H1 (cell line): ENCODE data around the gene PLEKHS1. TPM values are rescaled to one million over a fixed set of nuclear protein-coding genes. Genes with fewer than 3 reads are reported as not detected.

ENCODE experiments used
- CTCF ChIA-PET: fragments of 300-600 bp; sonication (Branson Sonifier 250); formaldehyde crosslinking; loops from one replicate; lab custom pipeline; 2021; ENCODE audit not compliant: partially characterized antibody; lab: Charles Lee
- POLR2A ChIA-PET: fragments of 300-600 bp; sonication (Branson Sonifier 250); formaldehyde crosslinking; loops from one replicate; lab custom pipeline; 2021; ENCODE audit warnings: inconsistent platforms; ENCODE audit not compliant: partially characterized antibody; lab: Charles Lee
- DNase-seq, 2 experiments: peaks; one replicate each; pipeline versions ENCODE4 v3.0.0 to v3.0.0-alpha.2; 2010 to 2022; ENCODE audit warnings: low spot score in 2 of 2, low read depth in 1 of 2, mixed read lengths in 1 of 2
- FAIRE-seq: peaks from 2 replicates; lab custom pipeline; 2011; peaks lifted over from hg19 to GRCh38; lab: Jason Lieb, UNC
- H2AFZ ChIP-seq: 2 replicates; pipeline ENCODE4 v1.8.1; 2012; ENCODE audit warnings: low read length, inconsistent platforms
- H2AK5ac ChIP-seq: 2 replicates; pipeline ENCODE4 v1.6.1; 2013; ENCODE audit warnings: low read depth, low read length
- H2BK120ac ChIP-seq: replicated peaks from 2 replicates; pipeline ENCODE3; 2013; ENCODE audit warnings: low read depth, low read length, inconsistent platforms
- H2BK12ac ChIP-seq: 2 replicates; pipeline ENCODE4 v1.6.1; 2013; ENCODE audit warnings: low read depth, low read length
- H2BK15ac ChIP-seq: 2 replicates; pipeline ENCODE4 v1.6.1; 2013; ENCODE audit warnings: low read length
- H2BK20ac ChIP-seq: 2 replicates; pipeline ENCODE4 v1.6.1; 2013; ENCODE audit warnings: low read length
- H2BK5ac ChIP-seq: 2 replicates; pipeline ENCODE4 v1.6.1; 2013; ENCODE audit warnings: low read depth, low read length
- H3K14ac ChIP-seq: 2 replicates; pipeline ENCODE4 v1.6.1; 2013; ENCODE audit warnings: inconsistent platforms; ENCODE audit not compliant: insufficient read length
- H3K18ac ChIP-seq: 2 replicates; pipeline ENCODE4 v1.6.1; 2013; ENCODE audit warnings: low read length; ENCODE audit errors: extremely low read depth
- H3K23ac ChIP-seq: 2 replicates; pipeline ENCODE4 v1.6.1; 2013; ENCODE audit warnings: inconsistent platforms; ENCODE audit not compliant: insufficient read length
- H3K23me2 ChIP-seq: 2 replicates; pipeline ENCODE4 v1.6.1; 2013; ENCODE audit warnings: low read depth, low read length
- H3K27ac ChIP-seq: 2 replicates; pipeline ENCODE4 v1.6.1; 2011; ENCODE audit warnings: low read depth, low read length, inconsistent platforms
- H3K27me3 ChIP-seq, 4 experiments: replicated peaks in 1 of 4; 1 replicate in 1 of 4; 2 replicates in 3 of 4; pipeline versions ENCODE4 v1.6.1 to v1.8.1; 2011 to 2013; ENCODE audit warnings: low read length in 3 of 4, mild to moderate bottlenecking in 3 of 4, inconsistent platforms in 2 of 4, mixed read lengths in 2 of 4, moderate library complexity in 1 of 4; ENCODE audit not compliant: control insufficient read depth in 3 of 4, insufficient read depth in 3 of 4; ENCODE audit errors: extremely low read depth in 1 of 4
- H3K36me3 ChIP-seq, 4 experiments: 2 replicates each; pipeline versions ENCODE4 v1.6.1 to v1.8.1; 2011 to 2013; ENCODE audit warnings: mild to moderate bottlenecking in 4 of 4, low read length in 3 of 4, moderate library complexity in 2 of 4, control low read depth in 1 of 4, inconsistent platforms in 1 of 4; ENCODE audit not compliant: insufficient read depth in 4 of 4, control insufficient read depth in 2 of 4
- H3K4ac ChIP-seq: replicated peaks from 2 replicates; pipeline ENCODE3; 2013; ENCODE audit warnings: low read length, low read depth, mixed read lengths, inconsistent platforms; ENCODE audit not compliant: insufficient read length
- H3K4me1 ChIP-seq, 4 experiments: replicated peaks in 1 of 4; 1 replicate in 1 of 4; 2 replicates in 3 of 4; pipeline versions ENCODE4 v1.6.1 to v1.8.1; 2011 to 2013; ENCODE audit warnings: low read length in 3 of 4, inconsistent platforms in 2 of 4, mixed read lengths in 1 of 4; ENCODE audit not compliant: insufficient read depth in 4 of 4, control insufficient read depth in 3 of 4
- H3K4me2 ChIP-seq, 2 experiments: 2 replicates each; pipeline versions ENCODE4 v1.6.1 to v1.8.1; 2011 to 2013; ENCODE audit warnings: low read depth in 2 of 2, low read length in 2 of 2, control low read depth in 1 of 2, inconsistent platforms in 1 of 2, mild to moderate bottlenecking in 1 of 2; ENCODE audit not compliant: insufficient read depth in 1 of 2
- H3K4me3 ChIP-seq, 4 experiments: fragments of 200-600, 300-600 bp in 1 of 4; sonication (generic), shearing (Covaris generic), sonication (Bioruptor Twin) in 1 of 4; 2 replicates each; pipeline versions ENCODE4 v1.5.1 to v1.8.1; 2011 to 2016; ENCODE audit warnings: low read length in 4 of 4, low read depth in 3 of 4, control low read depth in 2 of 4, inconsistent platforms in 2 of 4, mild to moderate bottlenecking in 2 of 4, mixed read lengths in 1 of 4, moderate library complexity in 1 of 4; ENCODE audit not compliant: insufficient read depth in 2 of 4; ENCODE audit errors: extremely low read depth in 1 of 4
- H3K56ac ChIP-seq: replicated peaks from 2 replicates; pipeline ENCODE3; 2013; ENCODE audit warnings: low read depth, mild to moderate bottlenecking, mixed read lengths, low read length, inconsistent platforms; ENCODE audit not compliant: insufficient read length
- H3K79me1 ChIP-seq: 2 replicates; pipeline ENCODE4 v1.6.1; 2013; ENCODE audit warnings: low read depth, low read length, control low read depth
- H3K79me2 ChIP-seq, 2 experiments: 2 replicates each; pipeline versions ENCODE4 v1.6.1 to v1.8.1; 2012 to 2013; ENCODE audit warnings: low read length in 2 of 2, mild to moderate bottlenecking in 2 of 2, inconsistent platforms in 1 of 2; ENCODE audit not compliant: insufficient read depth in 2 of 2, control insufficient read depth in 1 of 2
- H3K9ac ChIP-seq, 4 experiments: replicated peaks in 1 of 4; 1 replicate in 1 of 4; 2 replicates in 3 of 4; pipeline versions ENCODE4 v1.6.1 to v1.8.1; 2011 to 2013; ENCODE audit warnings: low read depth in 3 of 4, low read length in 3 of 4, control low read depth in 2 of 4, mild to moderate bottlenecking in 2 of 4, moderate library complexity in 2 of 4, inconsistent platforms in 1 of 4; ENCODE audit errors: extremely low read depth in 1 of 4
- H3K9me3 ChIP-seq, 2 experiments: 2 replicates each; pipeline versions ENCODE4 v1.6.1 to v1.8.1; 2012 to 2013; ENCODE audit warnings: mild to moderate bottlenecking in 2 of 2, moderate library complexity in 2 of 2, control low read depth in 1 of 2, inconsistent platforms in 1 of 2, low read depth in 1 of 2, low read length in 1 of 2, mixed read lengths in 1 of 2; ENCODE audit not compliant: insufficient read depth in 2 of 2
- H4K20me1 ChIP-seq, 2 experiments: replicated peaks in 1 of 2; 2 replicates each; pipeline versions ENCODE3 to v1.8.1; 2011 to 2013; ENCODE audit warnings: inconsistent platforms in 2 of 2, low read length in 2 of 2, mild to moderate bottlenecking in 1 of 2; ENCODE audit not compliant: insufficient read depth in 2 of 2, control insufficient read depth in 1 of 2
- H4K5ac ChIP-seq: 2 replicates; pipeline ENCODE4 v1.6.1; 2013; ENCODE audit warnings: low read length, low read depth, mixed read lengths, inconsistent platforms; ENCODE audit not compliant: insufficient read length
- H4K8ac ChIP-seq: 2 replicates; pipeline ENCODE4 v1.8.0; 2013; ENCODE audit warnings: mild to moderate bottlenecking, moderate library complexity, low read length, inconsistent platforms; ENCODE audit not compliant: insufficient read depth; ENCODE audit errors: extremely low read depth
- H4K91ac ChIP-seq: replicated peaks from 2 replicates; pipeline ENCODE3; 2013; ENCODE audit warnings: low read length, mixed read lengths, inconsistent platforms; ENCODE audit not compliant: insufficient read length
- ASH2L ChIP-seq: fragments of 200-600, 300-600 bp; sonication (generic); IDR thresholded peaks from one replicate; pipeline ENCODE4 v1.7.1; 2017; ENCODE audit warnings: low read length
- CHD1 ChIP-seq: IDR thresholded peaks from 2 replicates; pipeline ENCODE4 v1.6.1; 2012; ENCODE audit warnings: low read depth, low read length, improper control_type of control experiment
- EP300 ChIP-seq, 2 experiments: IDR thresholded peaks; 1 replicate in 1 of 2; 2 replicates in 1 of 2; pipeline ENCODE4 v1.6.1; 2011 to 2012; ENCODE audit warnings: low read depth in 2 of 2, low read length in 2 of 2, mild to moderate bottlenecking in 2 of 2, borderline replicate concordance in 1 of 2, inconsistent platforms in 1 of 2, moderate library complexity in 1 of 2
- EZH2 ChIP-seq: fragments of 200-600 bp; sonication (generic); IDR thresholded peaks from 2 replicates; pipeline ENCODE4 v1.7.1; 2012; ENCODE audit warnings: low read depth, mild to moderate bottlenecking, moderate library complexity, low read length, inconsistent platforms; ENCODE audit not compliant: severe bottlenecking
- HDAC2 ChIP-seq, 2 experiments: fragments of 300-600 bp in 1 of 2; sonication (generic) in 1 of 2; IDR thresholded peaks; 2 replicates each; pipeline ENCODE4 v1.6.1; 2011 to 2012; ENCODE audit warnings: low read depth in 2 of 2, low read length in 2 of 2, mild to moderate bottlenecking in 2 of 2, moderate library complexity in 2 of 2, borderline replicate concordance in 1 of 2, inconsistent platforms in 1 of 2
- JUND ChIP-seq: IDR thresholded peaks from 2 replicates; pipeline ENCODE4 v1.6.1; 2011; ENCODE audit warnings: mild to moderate bottlenecking, improper control_type of control experiment, low read length
- KDM1A ChIP-seq: fragments of 200-600, 300-600 bp; sonication (generic); IDR thresholded peaks from 2 replicates; pipeline ENCODE4 v1.7.1; 2016; ENCODE audit warnings: mild to moderate bottlenecking, low read length, borderline replicate concordance
- RBBP5 ChIP-seq: IDR thresholded peaks from 2 replicates; pipeline ENCODE4 v1.7.1; 2012; ENCODE audit warnings: low read depth, mild to moderate bottlenecking, inconsistent platforms, low read length, moderate library complexity, borderline replicate concordance
- RNF2 ChIP-seq: fragments of 200-900, 300-1000 bp; sonication (generic); IDR thresholded peaks from 2 replicates; pipeline ENCODE4 v1.7.1; 2016; ENCODE audit warnings: borderline replicate concordance, low read depth, mild to moderate bottlenecking, antibody characterized with exemption, low read length; ENCODE audit not compliant: poor library complexity, severe bottlenecking; ENCODE audit errors: missing control alignments
- SIRT6 ChIP-seq: IDR thresholded peaks from one replicate; pipeline ENCODE4 v1.7.1; 2012; ENCODE audit warnings: low read length, inconsistent platforms
- SIX5 ChIP-seq: IDR thresholded peaks from 2 replicates; pipeline ENCODE4 v1.6.1; 2011; ENCODE audit warnings: mild to moderate bottlenecking, low read depth, low read length
- ZNF274 ChIP-seq: IDR thresholded peaks from 2 replicates; pipeline ENCODE4 v1.7.0; 2012; ENCODE audit warnings: low read length, borderline replicate concordance; ENCODE audit errors: extremely low read depth
- WGBS, 2 experiments: shearing (Covaris generic) in 1 of 2; methylation state at CpG; one replicate each; pipeline versions ENCODE4 v1.1.6 to v1.1.7; 2013 to 2015; ENCODE audit warnings: low lambda C conversion rate in 2 of 2, mixed read lengths in 2 of 2, inconsistent platforms in 1 of 2, low coverage in 1 of 2, missing lambda C conversion rate in 1 of 2; ENCODE audit not compliant: insufficient replicate concordance in 2 of 2, insufficient coverage in 1 of 2, insufficient read length in 1 of 2; ENCODE audit errors: extremely low coverage in 1 of 2, missing lambda C conversion rate in 1 of 2; 5-methylcytosine and 5-hydroxymethylcytosine counted together
- polyA plus RNA-seq, 7 experiments: library from polyadenylated mRNA; depleted of rRNA in 3 of 7; stranded (reverse) in 5 of 7; unstranded in 2 of 7; fragments of >200 nt in 5 of 7; fragments of 200-250 nt in 2 of 7; gene quantifications; 1 replicate in 5 of 7; 2 replicates in 1 of 7; 4 replicates in 1 of 7; pipeline versions ENCODE4 v1.2.1 to v1.2.3, GENCODE V29; 2011 to 2013; ENCODE audit warnings: missing spikeins in 2 of 7, mixed read lengths in 2 of 7
- total RNA-seq: library from RNA; stranded (reverse); fragmentation: NEBNext Ultra II Directional; extraction: Animal tissue kit (Norgen Biotek cat#: 25700); gene quantifications from 2 replicates; pipeline ENCODE4 v1.2.1, GENCODE V29; 2021
- TF ChIP-seq, protein P1 (sequence below): IDR thresholded peaks from 2 replicates; pipeline ENCODE4 v1.6.1; 2012; ENCODE audit warnings: inconsistent platforms

Gene PLEKHS1
- total and polyA plus RNA-seq, 2 of the 8 experiments (the other 6 are each of a cell fraction or from before 2014, with no cell fraction given): not detected

DNA sequence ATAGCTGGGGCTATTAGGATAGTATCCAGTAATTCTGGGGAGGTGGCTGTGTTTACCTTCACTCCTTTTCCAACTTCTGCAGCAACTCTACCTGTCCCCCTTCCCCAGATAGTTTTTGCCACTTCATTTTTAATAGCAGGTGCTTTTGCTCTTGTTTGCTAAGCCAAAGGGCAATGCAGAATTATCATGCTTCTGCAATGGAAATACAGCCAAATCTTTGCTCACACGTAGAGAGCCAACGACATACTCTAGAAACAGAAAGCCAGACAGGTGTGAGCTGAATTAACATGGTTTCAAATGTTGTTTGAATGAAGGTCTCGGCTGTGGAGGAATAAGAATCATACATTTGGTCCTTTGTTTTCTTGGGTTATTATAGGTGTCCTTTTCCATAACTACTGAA is 14.4 kb downstream of the PLEKHS1 start:
- peaks cover 0 to 6% of the 10 kb centered on the region in 2 experiments; a peak in 1 of 4 replicates for H3K9me3 ChIP-seq
- H2BK12ac ChIP-seq: no peak overlapping the region
- H3K4me1 ChIP-seq: no peaks in the 10 kb centered on the region
- no peak overlapping the region for H3K27ac ChIP-seq
- H2BK5ac ChIP-seq: no peak overlapping the region
- ChIA-PET POLR2A (no interaction called here), CTCF (interaction anchor here (0.8 to 1.3 kb wide), 4 partner anchors 9 to 60 kb away, joined by 3 to 4 read pairs (median 4); no protein-coding TSS in a partner anchor)
- no peak overlapping the region for H2AK5ac ChIP-seq
- FAIRE-seq: no peak
- H2BK15ac ChIP-seq: no peak overlapping the region
- no peaks in the 10 kb centered on the region for H4K20me1 ChIP-seq
- no peaks in the 10 kb centered on the region for H3K36me3 ChIP-seq
- no peak overlapping the region for H3K14ac ChIP-seq
- H3K4ac ChIP-seq: no peak overlapping the region
- no peak overlapping the region for H2BK120ac ChIP-seq
- H3K23ac ChIP-seq: no peak overlapping the region
- 90% methylated on average over 3 of the region's 3 CpGs; no CpG with 5 or more reads in 1 of the 2 experiments for WGBS, 2 experiments
- no peaks in the 10 kb centered on the region for H3K79me1 ChIP-seq
- H3K4me3 ChIP-seq: no peak overlapping the region
- no peaks in the 10 kb centered on the region for H3K79me2 ChIP-seq
- no peak overlapping the region for H3K18ac ChIP-seq
- H3K23me2 ChIP-seq: no peaks in the 10 kb centered on the region
- no peak overlapping the region for H4K8ac ChIP-seq
- H4K5ac ChIP-seq: no peak overlapping the region
- H3K4me2 ChIP-seq: no peak overlapping the region
- H4K91ac ChIP-seq: no peak overlapping the region
- no peak overlapping the region for H2AFZ ChIP-seq
- no peaks in the 10 kb centered on the region for H3K27me3 ChIP-seq
- no peak overlapping the region for H2BK20ac ChIP-seq
- no peak overlapping the region for H3K56ac ChIP-seq
- no peak overlapping the region for H3K9ac ChIP-seq
- no peak for DNase-seq
- TF ChIP-seq EZH2 (no peak), SIRT6 (no peak), RBBP5 (no peak), RNF2 (no peak), HDAC2 (IDR thresholded peaks at IDR 0.05; ENCODE audit: borderline replicate concordance in 1 of 2, low read depth in 2 of 2, low read length in 2 of 2) (no peak), EP300 (IDR thresholded peaks at IDR 0.05; ENCODE audit: borderline replicate concordance in 1 of 2, low read depth in 2 of 2, low read length in 2 of 2) (no peak), SIX5 (no peak), KDM1A (no peak), ZNF274 (no peak), ASH2L (no peak), JUND (no peak), CHD1 (no peak)
- TF ChIP-seq, protein P1, sequence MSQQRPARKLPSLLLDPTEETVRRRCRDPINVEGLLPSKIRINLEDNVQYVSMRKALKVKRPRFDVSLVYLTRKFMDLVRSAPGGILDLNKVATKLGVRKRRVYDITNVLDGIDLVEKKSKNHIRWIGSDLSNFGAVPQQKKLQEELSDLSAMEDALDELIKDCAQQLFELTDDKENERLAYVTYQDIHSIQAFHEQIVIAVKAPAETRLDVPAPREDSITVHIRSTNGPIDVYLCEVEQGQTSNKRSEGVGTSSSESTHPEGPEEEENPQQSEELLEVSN: no peak
